Measurements from ENCODE around the gene LUZP2.

GRCh38 chr11:24709928-24710565 is 213.2 kb downstream of the LUZP2 start:
- TF ChIP-seq CTCF (IDR thresholded peaks at IDR 0.05) (no peak), MAX (IDR thresholded peaks at IDR 0.05; ENCODE audit: low read depth) (no peak), PBX3 (IDR thresholded peaks at IDR 0.05) (no peak), TEAD4 (IDR thresholded peaks at IDR 0.05; ENCODE audit: borderline replicate concordance, insufficient read depth) (no peak), USF2 (IDR thresholded peaks at IDR 0.05; ENCODE audit: borderline replicate concordance, low read depth, low read length) (no peak), EP300 (IDR thresholded peaks at IDR 0.05; ENCODE audit: borderline replicate concordance in 1 of 2, low read depth in 1 of 2, low read length in 1 of 2) (no peak), RAD21 (IDR thresholded peaks at IDR 0.05; ENCODE audit: low read length) (no peak), IRF3 (IDR thresholded peaks at IDR 0.05; ENCODE audit: low read depth, low read length) (no peak), EZH2phosphoT487 (IDR thresholded peaks at IDR 0.05; ENCODE audit: borderline replicate concordance, low read depth) (no peak), FOXM1 (IDR thresholded peaks at IDR 0.05; ENCODE audit: low read depth) (no peak), ZBTB33 (IDR thresholded peaks at IDR 0.05; ENCODE audit: borderline replicate concordance, low read depth) (no peak), TAF1 (IDR thresholded peaks at IDR 0.05; ENCODE audit: borderline replicate concordance, low read depth, low read length) (no peak), FOXJ3 (CRISPR knock-in tag; IDR thresholded peaks at IDR 0.05) (no peak)

Data from SK-N-SH (cell line).